Adrenal gland (tissue), 12 donors: ENCODE measurements around the gene PROX1. TPM values are rescaled to one million over a fixed set of nuclear protein-coding genes. Genes with fewer than 3 reads are reported as not detected.

Experiments used
- DNase-seq, 7 donors: peaks; one replicate each; pipeline ENCODE4 v3.0.0-alpha.2; 2019 to 2020
- H3K27ac ChIP-seq, 5 donors: fragments of 200-600 bp; sonication (generic) in 4 of 5; 1 replicate in 3 of 5; 2 replicates in 2 of 5; pipeline versions ENCODE4 v1.5.1 to v1.8.0; 2016 to 2020; ENCODE audit warnings: mild to moderate bottlenecking in 1 of 5
- H3K27me3 ChIP-seq: fragments of 200-600 bp; 2 replicates; pipeline ENCODE4 v1.8.0; 2021
- H3K36me3 ChIP-seq, 2 donors: fragments of 200-600 bp; replicated peaks in 1 of 2; 1 replicate in 1 of 2; 2 replicates in 1 of 2; pipeline versions ENCODE4 v1.5.1 to v1.8.0; 2018 to 2022
- H3K4me1 ChIP-seq, 2 donors: fragments of 200-600 bp; replicated peaks in 1 of 2; 1 replicate in 1 of 2; 2 replicates in 1 of 2; pipeline versions ENCODE4 v1.5.1 to v1.8.0; 2018 to 2021
- H3K4me3 ChIP-seq, 4 donors: fragments of 200-600 bp; sonication (generic) in 3 of 4; one replicate each; pipeline ENCODE4 v1.5.1; 2016 to 2018
- H3K9me3 ChIP-seq, 3 donors: fragments of 200-600 bp; sonication (generic) in 1 of 3; replicated peaks in 1 of 3; 1 replicate in 2 of 3; 2 replicates in 1 of 3; pipeline versions ENCODE4 v1.5.1 to v1.8.0; 2016 to 2021
- CTCF ChIP-seq, 6 experiments: fragments of 450-650 bp in 4 of 6; fragments of 200-600 bp in 2 of 6; sonication (generic) in 1 of 6; IDR thresholded peaks; 1 replicate in 5 of 6; 2 replicates in 1 of 6; pipeline versions ENCODE4 v1.5.1 to v1.8.0; 2016 to 2021; ENCODE audit warnings: antibody characterized with exemption in 6 of 6, mild to moderate bottlenecking in 2 of 6, moderate library complexity in 1 of 6
- POLR2A ChIP-seq, 2 donors: fragments of 450-650 bp; IDR thresholded peaks; one replicate each; pipeline ENCODE4 v1.6.1; 2017; ENCODE audit warnings: antibody characterized with exemption in 2 of 2, mild to moderate bottlenecking in 2 of 2, moderate library complexity in 1 of 2
- WGBS, 4 donors: extraction: QIAGEN DNeasy Blood & Tissue Kit in 2 of 4; methylation state at CpG; one replicate each; pipeline versions ENCODE4 v1.1.5 to v1.1.7; 2013 to 2017; 5-methylcytosine and 5-hydroxymethylcytosine counted together
- intact Hi-C, 2 donors: fragments of 100-400 bp; cut with DNase I; formaldehyde crosslinking; loops; one replicate each; pipeline versions ENCODE4 v1.14.1 to v1.15.0; 2022 to 2023
- polyA plus RNA-seq, 3 donors: library from polyadenylated mRNA; stranded (reverse); fragments of 200-250 nt in 2 of 3; fragments of 350-450 nt in 1 of 3; fragmentation: Illumina TruSeq in 1 of 3; extraction: RNeasy Lipid Tissue Mini Kit (QIAGEN cat#74804) in 1 of 3; gene quantifications; one replicate each; pipeline ENCODE4 v1.2.3, GENCODE V29; 2013 to 2014
- total RNA-seq, 9 donors: library from RNA; depleted of rRNA in 4 of 9; stranded (reverse); fragments of >200 nt in 4 of 9; fragments of 120-200 nt in 1 of 9; fragmentation: NEBNext Ultra II Directional in 1 of 9; extraction: Animal tissue kit (Norgen Biotek cat#: 25700) in 1 of 9; gene quantifications; one replicate each; pipeline versions ENCODE4 v1.1.0 to v1.2.4, GENCODE V29; 2013 to 2023
- donor health status: healthy with polysubstance abuse.
- donor health status: Bipolar disorder and iron deficiency.
- donor health status: DM: yes; HTN: yes; CAD: no.
- donor health status: DM: no; HTN: no; CAD: no.
- donor health status: DM: no; HTN: no; CAD: no.
- donor health status: DM: yes; HTN: yes; CAD: no.

PROX1 gene
- total and polyA plus RNA-seq, 12 donors, result 2.6 to 91.7 (median 18.8) TPM

GRCh38 chr1:214004014-214004413, 16.2 kb downstream of the PROX1 start:
- no peaks in the 10 kb centered on the region for H3K27me3 ChIP-seq
- H3K36me3 ChIP-seq, result peaks cover 0 to 3% of the 10 kb centered on the region in 2 donors
- intact Hi-C loops, result no loop called here
- H3K4me1 ChIP-seq, result peaks cover 20 to 37% of the 10 kb centered on the region in 2 donors
- H3K9me3 ChIP-seq, result no peaks in the 10 kb centered on the region
- no peak overlapping the region for H3K4me3 ChIP-seq
- peak overlapping the region in 3 of 5 donors; percentile 18 to 81 (median 70) for H3K27ac ChIP-seq
- WGBS, 4 donors, result 14 to 19% (median 14%) methylated on average over 2 of the region's 2 CpGs
- TF ChIP-seq POLR2A (IDR thresholded peaks at IDR 0.05), result no peak
- no peak for TF ChIP-seq CTCF (IDR thresholded peaks at IDR 0.05)
- no peak for DNase-seq

GRCh38 chr1:214004795-214005194, 17.0 kb downstream of the PROX1 start:
- TF ChIP-seq CTCF (IDR thresholded peaks at IDR 0.05), result no peak
- no peak for TF ChIP-seq POLR2A (IDR thresholded peaks at IDR 0.05)
- Histone ChIP-seq H3K36me3 (peaks cover 0 to 3% of the 10 kb centered on the region in 2 donors), H3K27me3 (no peaks in the 10 kb centered on the region), H3K27ac (peak overlapping the region in 1 of 5 donors; percentile 81), H3K4me3 (no peak overlapping the region), H3K4me1 (peaks cover 20 to 37% of the 10 kb centered on the region in 2 donors), H3K9me3 (no peaks in the 10 kb centered on the region)
- intact Hi-C loops, result no loop called here
- no peak for DNase-seq
- WGBS, 4 donors, result 90 to 95% (median 93%) methylated on average over 4 of the region's 4 CpGs

GRCh38 chr1:214005708-214006107, 17.9 kb downstream of the PROX1 start:
- Histone ChIP-seq H3K9me3 (no peaks in the 10 kb centered on the region), H3K4me1 (peaks cover 20 to 37% of the 10 kb centered on the region in 2 donors), H3K27me3 (no peaks in the 10 kb centered on the region), H3K36me3 (peaks cover 0 to under 1% of the 10 kb centered on the region in 2 donors), H3K27ac (no peak overlapping the region), H3K4me3 (no peak overlapping the region)
- no peak for DNase-seq
- intact Hi-C loops, result no loop called here
- WGBS, 4 donors, result 82 to 87% (median 82%) methylated on average over 3 of the region's 3 CpGs
- TF ChIP-seq CTCF (IDR thresholded peaks at IDR 0.05), result no peak

- peaks cover 20 to 26% of the 10 kb centered on the region in 2 donors for H3K4me1 ChIP-seq
- H3K27me3 ChIP-seq, result no peaks in the 10 kb centered on the region
- DNase-seq, result no peak
- no peak overlapping the region for H3K27ac ChIP-seq
- intact Hi-C loops, result no loop called here
- no peaks in the 10 kb centered on the region for H3K9me3 ChIP-seq
- no peaks in the 10 kb centered on the region for H3K36me3 ChIP-seq
- TF ChIP-seq CTCF (IDR thresholded peaks at IDR 0.05) (no peak), POLR2A (IDR thresholded peaks at IDR 0.05) (no peak)
- no peak overlapping the region for H3K4me3 ChIP-seq
- WGBS, 4 donors, result 89 to 93% (median 91%) methylated on average over 3 of the region's 3 CpGs
Observed at GRCh38 chr1:214006845-214007244, 19.1 kb downstream of the PROX1 start.
